Endodermal cell (in vitro differentiated cells): ENCODE measurements around the gene CACNG4. TPM values are rescaled to one million over a fixed set of nuclear protein-coding genes. Genes with fewer than 3 reads are reported as not detected.

ENCODE experiments used
- DNase-seq: peaks from one replicate; pipeline ENCODE4 v3.0.0-alpha.2; 2017
- H3K27ac ChIP-seq: 2 replicates; pipeline ENCODE4 v1.5.1; 2013; ENCODE audit warnings: mild to moderate bottlenecking, low read depth, low read length, moderate library complexity
- H3K27me3 ChIP-seq: 2 replicates; pipeline ENCODE4 v1.6.1; 2013; ENCODE audit warnings: mild to moderate bottlenecking, low read length, moderate library complexity; ENCODE audit not compliant: insufficient read depth, control insufficient read depth, poor library complexity, severe bottlenecking
- H3K36me3 ChIP-seq: 2 replicates; pipeline ENCODE4 v1.7.0; 2013; ENCODE audit warnings: mild to moderate bottlenecking, low read length, moderate library complexity; ENCODE audit not compliant: control insufficient read depth, insufficient read depth
- H3K4me1 ChIP-seq: one replicate; pipeline ENCODE4 v1.7.0; 2013; ENCODE audit warnings: low read length; ENCODE audit not compliant: control insufficient read depth, insufficient read depth
- H3K4me3 ChIP-seq: 2 replicates; pipeline ENCODE4 v1.5.1; 2013; ENCODE audit warnings: mild to moderate bottlenecking, low read length, moderate library complexity
- H3K9ac ChIP-seq: 2 replicates; pipeline ENCODE4 v1.6.1; 2013; ENCODE audit warnings: mild to moderate bottlenecking, low read length, moderate library complexity; ENCODE audit not compliant: poor library complexity, severe bottlenecking; ENCODE audit errors: extremely low read depth
- H3K9me3 ChIP-seq: 2 replicates; pipeline ENCODE4 v1.6.1; 2013; ENCODE audit warnings: mild to moderate bottlenecking, low read length, moderate library complexity; ENCODE audit not compliant: control insufficient read depth
- H3K27ac Mint-ChIP-seq: 2 replicates; pipeline ENCODE4 v1.8.0; 2020; ENCODE audit warnings: mixed read lengths
- H3K27me3 Mint-ChIP-seq: 2 replicates; pipeline ENCODE4 v1.8.0; 2021; ENCODE audit warnings: mild to moderate bottlenecking, mixed read lengths; ENCODE audit not compliant: insufficient read depth
- H3K36me3 Mint-ChIP-seq: 2 replicates; pipeline ENCODE4 v1.8.0; 2020; ENCODE audit warnings: low read depth, mixed read lengths
- H3K4me1 Mint-ChIP-seq: 2 replicates; pipeline ENCODE4 v1.8.0; 2020; ENCODE audit warnings: mixed read lengths
- H3K4me3 Mint-ChIP-seq: 2 replicates; pipeline ENCODE4 v1.8.0; 2020; ENCODE audit warnings: mild to moderate bottlenecking, moderate library complexity, mixed read lengths
- H3K9me3 Mint-ChIP-seq: 2 replicates; pipeline ENCODE4 v1.8.0; 2020; ENCODE audit warnings: mild to moderate bottlenecking, mixed read lengths
- whole genome bisulfite sequencing, 2 experiments: methylation state at CpG; one replicate each; pipeline versions ENCODE4 v1.1.5 to v1.1.7; 2013; ENCODE audit warnings: missing lambda C conversion rate in 2 of 2, mixed read lengths in 1 of 2; ENCODE audit not compliant: insufficient coverage in 1 of 2, insufficient read length in 1 of 2; 5-methylcytosine and 5-hydroxymethylcytosine counted together
- total RNA-seq, 2 donors: library from RNA; stranded (reverse); fragmentation: NEBNext Ultra II Directional in 1 of 2; extraction: Animal tissue kit (Norgen Biotek cat#: 25700) in 1 of 2; gene quantifications; 2 replicates in 1 of 2; 3 replicates in 1 of 2; pipeline ENCODE4 v1.2.1, GENCODE V29; 2021
- TF ChIP-seq, protein P1 (sequence below): fragments of 200-600 bp; sonication (generic); conservative IDR thresholded peaks from 2 replicates; pipeline ENCODE4 v1.5.0; 2021; ENCODE audit warnings: antibody characterized with exemption, mild to moderate bottlenecking

The CACNG4 gene
- total RNA-seq, 2 donors from 2014 or later: 0.22 to 1.3 TPM

DNA sequence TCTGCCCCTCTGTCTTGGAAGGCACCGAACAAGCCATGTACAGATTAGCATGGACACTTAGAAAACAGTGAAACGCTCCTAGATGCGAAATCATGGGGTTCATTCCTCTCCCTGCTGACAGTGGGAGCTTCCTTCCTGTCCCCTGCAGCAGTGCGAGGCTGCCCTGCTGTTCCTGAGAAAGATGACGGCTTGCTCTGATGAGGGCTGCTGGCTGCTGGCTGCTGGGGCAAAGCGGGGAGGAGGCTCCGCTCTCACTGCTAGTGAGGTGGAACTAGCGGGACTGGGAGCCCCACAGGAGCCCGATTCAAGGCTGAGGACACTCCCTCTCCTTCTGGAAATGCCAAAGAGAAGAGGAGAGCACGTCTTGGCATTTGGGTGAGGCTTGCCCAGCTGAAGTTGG, 25.9 kb upstream of the CACNG4 start:
- Mint-ChIP-seq H3K27ac (no peak overlapping the region), H3K27me3 (peaks cover 6% of the 10 kb centered on the region), H3K36me3 (peaks cover 4% of the 10 kb centered on the region), H3K9me3 (peaks cover 45% of the 10 kb centered on the region), H3K4me3 (no peak overlapping the region), H3K4me1 (peaks cover 7% of the 10 kb centered on the region)
- Histone ChIP-seq H3K4me1 (no peaks in the 10 kb centered on the region), H3K36me3 (no peaks in the 10 kb centered on the region), H3K9me3 (peaks cover 17% of the 10 kb centered on the region), H3K27me3 (no peaks in the 10 kb centered on the region), H3K4me3 (no peak overlapping the region), H3K9ac (no peak overlapping the region), H3K27ac (no peak overlapping the region)
- whole genome bisulfite sequencing, 2 experiments: 88 to 90% methylated on average over 8 to 10 of the region's 10 CpGs
- TF ChIP-seq, protein P1, sequence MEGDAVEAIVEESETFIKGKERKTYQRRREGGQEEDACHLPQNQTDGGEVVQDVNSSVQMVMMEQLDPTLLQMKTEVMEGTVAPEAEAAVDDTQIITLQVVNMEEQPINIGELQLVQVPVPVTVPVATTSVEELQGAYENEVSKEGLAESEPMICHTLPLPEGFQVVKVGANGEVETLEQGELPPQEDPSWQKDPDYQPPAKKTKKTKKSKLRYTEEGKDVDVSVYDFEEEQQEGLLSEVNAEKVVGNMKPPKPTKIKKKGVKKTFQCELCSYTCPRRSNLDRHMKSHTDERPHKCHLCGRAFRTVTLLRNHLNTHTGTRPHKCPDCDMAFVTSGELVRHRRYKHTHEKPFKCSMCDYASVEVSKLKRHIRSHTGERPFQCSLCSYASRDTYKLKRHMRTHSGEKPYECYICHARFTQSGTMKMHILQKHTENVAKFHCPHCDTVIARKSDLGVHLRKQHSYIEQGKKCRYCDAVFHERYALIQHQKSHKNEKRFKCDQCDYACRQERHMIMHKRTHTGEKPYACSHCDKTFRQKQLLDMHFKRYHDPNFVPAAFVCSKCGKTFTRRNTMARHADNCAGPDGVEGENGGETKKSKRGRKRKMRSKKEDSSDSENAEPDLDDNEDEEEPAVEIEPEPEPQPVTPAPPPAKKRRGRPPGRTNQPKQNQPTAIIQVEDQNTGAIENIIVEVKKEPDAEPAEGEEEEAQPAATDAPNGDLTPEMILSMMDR: no peak
- peak; percentile 38 for DNase-seq

GRCh38 chr17:66939461-66940114, 24.9 kb upstream of the CACNG4 start:
- WGBS, 2 experiments: 94 to 95% methylated on average over 9 to 12 of the region's 12 CpGs
- peaks cover 8% of the 10 kb centered on the region for H3K27me3 Mint-ChIP-seq
- H3K4me3 Mint-ChIP-seq: no peak overlapping the region
- no peak overlapping the region for H3K27ac ChIP-seq
- no peaks in the 10 kb centered on the region for H3K27me3 ChIP-seq
- no peak overlapping the region for H3K4me3 ChIP-seq
- H3K27ac Mint-ChIP-seq: no peak overlapping the region
- H3K36me3 Mint-ChIP-seq: peaks cover 4% of the 10 kb centered on the region
- H3K4me1 Mint-ChIP-seq: peaks cover 13% of the 10 kb centered on the region
- peaks cover 39% of the 10 kb centered on the region for H3K9me3 Mint-ChIP-seq
- H3K9me3 ChIP-seq: peaks cover 17% of the 10 kb centered on the region
- no peaks in the 10 kb centered on the region for H3K36me3 ChIP-seq
- DNase-seq: peak; percentile 24
- TF ChIP-seq, protein P1: no peak
- no peaks in the 10 kb centered on the region for H3K4me1 ChIP-seq
- H3K9ac ChIP-seq: no peak overlapping the region

- Histone ChIP-seq H3K9me3 (peaks cover 17% of the 10 kb centered on the region), H3K27me3 (peaks cover under 1% of the 10 kb centered on the region), H3K4me3 (no peak overlapping the region), H3K9ac (no peak overlapping the region), H3K27ac (no peak overlapping the region), H3K4me1 (no peaks in the 10 kb centered on the region), H3K36me3 (no peaks in the 10 kb centered on the region)
- no peak for DNase-seq
- H3K4me3 Mint-ChIP-seq: no peak overlapping the region
- H3K36me3 Mint-ChIP-seq: peaks cover 4% of the 10 kb centered on the region
- H3K27me3 Mint-ChIP-seq: peaks cover 10% of the 10 kb centered on the region
- peaks cover 15% of the 10 kb centered on the region for H3K4me1 Mint-ChIP-seq
- H3K9me3 Mint-ChIP-seq: peaks cover 28% of the 10 kb centered on the region
- TF ChIP-seq, protein P1: no peak
- H3K27ac Mint-ChIP-seq: no peak overlapping the region
- WGBS, 2 experiments: 78 to 91% methylated on average over 3 of the region's 3 CpGs
Measured at GRCh38 chr17:66941249-66941648, 23.3 kb upstream of the CACNG4 start.
